ENCODE measurements around the gene LRMDA. TPM values are rescaled to one million over a fixed set of nuclear protein-coding genes. Genes with fewer than 3 reads are reported as not detected.

The LRMDA gene
- polyA plus RNA-seq, 1 donor (not counting 4 experiments of a cell fraction or from before 2014, with no cell fraction given) = not detected

- dilution Hi-C loops (cut with MboI; ENCODE audit: extremely low pct_ligation_motif_present, low sequenced_read_pairs) = no loop called here
- no peak for TF ChIP-seq CTCF (optimal IDR thresholded peaks at IDR 0.05 in 1 of 3, IDR thresholded peaks at IDR 0.05 in 1 of 3, conservative IDR thresholded peaks at IDR 0.05 in 1 of 3; ENCODE audit: extremely low read depth in 1 of 3, insufficient read depth in 2 of 3, low read length in 3 of 3)
- no peak for TF ChIP-seq EZH2 (IDR thresholded peaks at IDR 0.05; ENCODE audit: low read length)
- Histone ChIP-seq H3K9ac (ENCODE audit: control insufficient read depth, extremely low read depth, insufficient read depth, low read length) (no peak overlapping the region), H3K4me3 (ENCODE audit: control insufficient read depth in 2 of 3, extremely low read depth in 1 of 3, insufficient read depth in 2 of 3, low read depth in 1 of 3, low read length in 3 of 3) (no peak overlapping the region), H4K20me1 (ENCODE audit: control insufficient read depth, extremely low read depth, insufficient read depth, low read length) (no peaks in the 10 kb centered on the region), H3K79me2 (ENCODE audit: control insufficient read depth, insufficient read depth, low read length) (no peaks in the 10 kb centered on the region), H3K36me3 (ENCODE audit: control insufficient read depth in 2 of 2, extremely low read depth in 1 of 2, insufficient read depth in 2 of 2, low read length in 2 of 2) (no peaks in the 10 kb centered on the region), H3K27me3 (ENCODE audit: control insufficient read depth, extremely low read depth, insufficient read depth, low read length) (no peaks in the 10 kb centered on the region), H3K4me1 (ENCODE audit: control insufficient read depth, extremely low read depth, insufficient read depth, low read length) (no peaks in the 10 kb centered on the region), H3K27ac (ENCODE audit: control insufficient read depth, insufficient read depth, low read length) (no peak overlapping the region), H3K4me2 (ENCODE audit: control insufficient read depth, extremely low read depth, insufficient read depth, low read depth, low read length) (no peak overlapping the region), H2AFZ (ENCODE audit: control insufficient read depth, low read length) (no peak overlapping the region), H3K9me3 (ENCODE audit: control insufficient read depth, low read depth, low read length) (no peaks in the 10 kb centered on the region), H3K9me1 (ENCODE audit: control insufficient read depth, extremely low read depth, insufficient read depth, low read length) (no peaks in the 10 kb centered on the region)
- FAIRE-seq (no peak), DNase-seq (ENCODE audit: low read depth, low spot score) (no peak)
Observed at GRCh38 chr10:75586814-75587213, 155.4 kb downstream of the LRMDA start.

GRCh38 chr10:75588031-75588430, 156.6 kb downstream of the LRMDA start:
- H3K9me3 ChIP-seq (ENCODE audit: control insufficient read depth, low read depth, low read length) = no peaks in the 10 kb centered on the region
- no peaks in the 10 kb centered on the region for H3K79me2 ChIP-seq (ENCODE audit: control insufficient read depth, insufficient read depth, low read length)
- H3K9me1 ChIP-seq (ENCODE audit: control insufficient read depth, extremely low read depth, insufficient read depth, low read length) = no peaks in the 10 kb centered on the region
- no peaks in the 10 kb centered on the region for H3K4me1 ChIP-seq (ENCODE audit: control insufficient read depth, extremely low read depth, insufficient read depth, low read length)
- H3K4me3 ChIP-seq (ENCODE audit: control insufficient read depth in 2 of 3, extremely low read depth in 1 of 3, insufficient read depth in 2 of 3, low read depth in 1 of 3, low read length in 3 of 3) = no peak overlapping the region
- no peaks in the 10 kb centered on the region for H3K36me3 ChIP-seq (ENCODE audit: control insufficient read depth in 2 of 2, extremely low read depth in 1 of 2, insufficient read depth in 2 of 2, low read length in 2 of 2)
- dilution Hi-C loops (cut with MboI; ENCODE audit: extremely low pct_ligation_motif_present, low sequenced_read_pairs) = no loop called here
- no peaks in the 10 kb centered on the region for H3K27me3 ChIP-seq (ENCODE audit: control insufficient read depth, extremely low read depth, insufficient read depth, low read length)
- no peak overlapping the region for H3K9ac ChIP-seq (ENCODE audit: control insufficient read depth, extremely low read depth, insufficient read depth, low read length)
- TF ChIP-seq CTCF (optimal IDR thresholded peaks at IDR 0.05 in 1 of 3, IDR thresholded peaks at IDR 0.05 in 1 of 3, conservative IDR thresholded peaks at IDR 0.05 in 1 of 3; ENCODE audit: extremely low read depth in 1 of 3, insufficient read depth in 2 of 3, low read length in 3 of 3) = no peak
- TF ChIP-seq EZH2 (IDR thresholded peaks at IDR 0.05; ENCODE audit: low read length) = no peak
- no peak overlapping the region for H3K4me2 ChIP-seq (ENCODE audit: control insufficient read depth, extremely low read depth, insufficient read depth, low read depth, low read length)
- no peak overlapping the region for H3K27ac ChIP-seq (ENCODE audit: control insufficient read depth, insufficient read depth, low read length)
- FAIRE-seq (no peak), DNase-seq (ENCODE audit: low read depth, low spot score) (no peak)
- H2AFZ ChIP-seq (ENCODE audit: control insufficient read depth, low read length) = no peak overlapping the region
- H4K20me1 ChIP-seq (ENCODE audit: control insufficient read depth, extremely low read depth, insufficient read depth, low read length) = no peaks in the 10 kb centered on the region

All from keratinocyte (primary cell).